ENCODE results near the gene MYO5C.

- TF ChIP-seq POLR2A (IDR thresholded peaks at IDR 0.05) = no peak
- no peak for TF ChIP-seq CTCF (IDR thresholded peaks at IDR 0.05)
Measured at GRCh38 chr15:52307847-52308246, 12.2 kb upstream of the MYO5C start.

Data from testis (tissue), 2 donors.